Suprapubic skin (tissue), 3 donors: Measurements from ENCODE around the gene TMEM179.
A peak's percentile ranks its signal among the peaks of the same experiment; 100 is the strongest.

Experiments
- EP300 ChIP-seq: sonication (generic); formaldehyde crosslinking; IDR thresholded peaks from one replicate; pipeline ENCODE4 v1.6.1; 2017; ENCODE audit warnings: antibody characterized with exemption
- POLR2A ChIP-seq, 2 donors: fragments of 450-650 bp; IDR thresholded peaks; one replicate each; pipeline ENCODE4 v1.6.1; 2017; ENCODE audit warnings: antibody characterized with exemption in 2 of 2, mild to moderate bottlenecking in 2 of 2, moderate library complexity in 2 of 2
- TF ChIP-seq, protein P1 (sequence below), 2 donors: fragments of 200-600 bp in 1 of 2; fragments of 450-650 bp in 1 of 2; sonication (generic) in 1 of 2; IDR thresholded peaks; one replicate each; pipeline ENCODE4 v1.5.1; 2016 to 2019; ENCODE audit warnings: antibody characterized with exemption in 2 of 2, mild to moderate bottlenecking in 1 of 2, moderate library complexity in 1 of 2

DNA sequence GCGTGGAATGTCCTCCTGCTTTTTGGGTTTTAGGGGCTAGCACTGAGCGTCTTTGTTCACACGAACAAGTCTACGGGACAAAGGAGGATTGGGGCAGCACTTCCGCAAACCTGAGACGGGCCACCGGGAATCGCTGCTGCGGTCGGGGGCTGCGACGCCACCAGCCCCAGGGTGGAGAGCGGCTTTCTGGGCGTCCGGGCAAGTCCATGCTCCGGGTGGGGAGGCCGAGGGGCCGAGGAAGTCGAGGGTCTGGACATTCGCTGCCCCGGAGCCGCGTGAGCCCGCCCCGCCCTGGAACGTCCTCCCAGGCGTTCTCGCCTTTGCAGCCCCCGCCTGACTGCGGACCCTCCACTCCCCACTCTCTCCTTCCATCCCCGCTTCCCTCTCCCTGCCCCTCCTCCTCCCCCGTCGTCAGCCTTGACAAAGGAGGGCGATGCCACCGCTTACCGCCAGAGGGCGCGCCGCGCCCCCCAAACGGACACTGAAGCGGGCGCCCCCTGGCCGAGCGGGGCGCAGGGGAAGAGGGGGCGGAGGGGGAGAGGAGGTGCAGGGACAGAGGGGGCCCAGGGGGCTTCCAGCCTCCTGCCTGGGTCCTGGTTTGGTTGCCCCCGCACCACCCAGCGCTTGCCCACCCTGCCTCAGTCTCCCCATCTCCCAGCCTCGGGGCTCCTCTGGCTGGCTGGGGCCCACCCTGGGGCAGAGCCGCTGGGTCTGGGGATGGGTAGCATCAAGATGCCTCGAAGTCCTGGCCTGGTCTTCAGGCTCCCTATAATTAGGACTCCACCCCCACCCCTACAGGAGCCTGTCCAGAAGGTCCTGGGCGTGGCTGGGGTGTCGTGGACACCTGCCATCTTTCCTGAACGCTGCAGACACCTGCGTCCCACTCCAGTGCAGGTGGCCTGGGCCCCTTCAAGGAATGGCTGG is 45.7 kb upstream of the TMEM179 start:
- no peak for TF ChIP-seq POLR2A (IDR thresholded peaks at IDR 0.05)
- no peak for TF ChIP-seq EP300
- TF ChIP-seq, protein P1, sequence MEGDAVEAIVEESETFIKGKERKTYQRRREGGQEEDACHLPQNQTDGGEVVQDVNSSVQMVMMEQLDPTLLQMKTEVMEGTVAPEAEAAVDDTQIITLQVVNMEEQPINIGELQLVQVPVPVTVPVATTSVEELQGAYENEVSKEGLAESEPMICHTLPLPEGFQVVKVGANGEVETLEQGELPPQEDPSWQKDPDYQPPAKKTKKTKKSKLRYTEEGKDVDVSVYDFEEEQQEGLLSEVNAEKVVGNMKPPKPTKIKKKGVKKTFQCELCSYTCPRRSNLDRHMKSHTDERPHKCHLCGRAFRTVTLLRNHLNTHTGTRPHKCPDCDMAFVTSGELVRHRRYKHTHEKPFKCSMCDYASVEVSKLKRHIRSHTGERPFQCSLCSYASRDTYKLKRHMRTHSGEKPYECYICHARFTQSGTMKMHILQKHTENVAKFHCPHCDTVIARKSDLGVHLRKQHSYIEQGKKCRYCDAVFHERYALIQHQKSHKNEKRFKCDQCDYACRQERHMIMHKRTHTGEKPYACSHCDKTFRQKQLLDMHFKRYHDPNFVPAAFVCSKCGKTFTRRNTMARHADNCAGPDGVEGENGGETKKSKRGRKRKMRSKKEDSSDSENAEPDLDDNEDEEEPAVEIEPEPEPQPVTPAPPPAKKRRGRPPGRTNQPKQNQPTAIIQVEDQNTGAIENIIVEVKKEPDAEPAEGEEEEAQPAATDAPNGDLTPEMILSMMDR (IDR thresholded peaks at IDR 0.05): peak; percentile 78 to 99
